ENCODE measurements around the gene HDAC4.

The HDAC4 gene

DNA sequence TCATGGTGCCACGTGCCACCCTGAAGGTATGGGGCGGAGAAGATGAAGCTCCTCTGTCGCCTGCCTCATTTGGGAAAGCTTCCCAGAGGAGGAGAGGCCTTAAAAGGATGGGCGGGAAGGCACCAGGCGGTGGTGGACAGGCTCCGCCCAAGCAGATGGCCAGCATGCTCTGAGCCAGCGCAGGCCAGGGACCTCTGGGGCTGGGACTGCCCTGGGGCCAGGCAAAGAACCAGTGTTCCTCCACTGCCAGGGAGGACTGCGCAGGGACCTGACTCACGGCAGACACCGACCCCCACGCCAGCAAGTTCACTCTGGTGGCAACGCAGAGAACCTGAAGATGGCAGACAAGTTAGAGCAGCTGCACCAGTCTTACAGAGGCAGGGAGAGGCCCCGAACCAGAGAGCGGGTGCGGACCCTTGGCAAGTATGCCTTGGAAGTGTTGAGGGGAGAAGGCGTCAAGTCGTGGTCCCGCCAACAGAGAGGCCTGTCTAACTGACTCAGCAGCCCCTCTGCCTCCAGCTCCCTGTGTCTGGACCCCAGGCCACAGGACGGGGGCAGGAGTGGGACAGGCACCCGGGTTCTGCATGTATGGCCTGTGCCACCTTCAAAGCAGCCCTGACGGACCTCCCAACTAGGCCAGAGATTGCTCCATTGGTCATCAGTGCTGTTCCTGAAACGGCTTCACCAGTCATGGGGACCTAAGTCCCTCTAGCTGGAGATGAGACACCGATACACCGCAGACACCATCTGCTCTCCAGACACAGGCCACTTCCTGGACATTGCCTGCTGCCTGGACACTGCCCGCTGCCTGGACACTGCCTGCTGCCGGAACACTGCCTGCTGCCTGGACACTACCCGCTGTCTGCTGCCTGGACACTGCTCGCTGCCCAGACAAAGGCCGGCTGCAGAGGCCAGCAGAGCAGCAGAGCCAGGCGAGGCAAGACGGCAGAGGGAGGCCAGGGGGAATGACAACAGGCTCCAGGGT, 124.7 kb downstream of the HDAC4 start:
- no peak for DNase-seq

DNA sequence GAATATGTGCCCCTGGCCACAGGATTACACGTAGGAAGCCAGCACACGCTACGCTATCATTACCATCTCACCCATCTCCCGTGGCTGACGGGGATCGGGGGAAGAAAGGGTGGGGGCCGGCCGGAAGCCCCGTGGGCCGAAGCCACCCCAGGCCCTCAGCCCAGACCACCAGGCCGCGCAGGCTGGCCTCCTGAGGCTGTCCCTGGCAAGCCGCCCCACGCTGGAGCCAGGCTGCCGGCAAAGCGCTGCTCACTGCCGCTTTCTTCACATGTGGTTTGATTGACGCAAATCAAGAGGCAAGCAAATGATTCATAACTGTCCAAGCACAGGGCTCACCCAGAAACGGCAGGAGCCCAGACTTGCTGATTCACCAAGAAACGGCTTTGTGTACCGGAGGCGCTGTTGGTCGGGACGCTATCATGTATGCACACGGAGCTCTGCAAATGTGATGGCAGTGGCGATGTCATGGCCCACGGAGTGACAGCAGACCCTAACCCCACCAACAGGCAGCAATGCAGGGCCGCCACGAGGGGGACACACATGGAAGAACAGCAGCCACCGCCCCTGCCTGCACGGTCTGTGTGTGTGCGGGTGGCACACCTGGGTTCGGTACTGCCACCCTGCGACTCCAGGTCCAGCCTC, 125.7 kb downstream of the HDAC4 start:
- DNase-seq, result peak; percentile 83

DNA sequence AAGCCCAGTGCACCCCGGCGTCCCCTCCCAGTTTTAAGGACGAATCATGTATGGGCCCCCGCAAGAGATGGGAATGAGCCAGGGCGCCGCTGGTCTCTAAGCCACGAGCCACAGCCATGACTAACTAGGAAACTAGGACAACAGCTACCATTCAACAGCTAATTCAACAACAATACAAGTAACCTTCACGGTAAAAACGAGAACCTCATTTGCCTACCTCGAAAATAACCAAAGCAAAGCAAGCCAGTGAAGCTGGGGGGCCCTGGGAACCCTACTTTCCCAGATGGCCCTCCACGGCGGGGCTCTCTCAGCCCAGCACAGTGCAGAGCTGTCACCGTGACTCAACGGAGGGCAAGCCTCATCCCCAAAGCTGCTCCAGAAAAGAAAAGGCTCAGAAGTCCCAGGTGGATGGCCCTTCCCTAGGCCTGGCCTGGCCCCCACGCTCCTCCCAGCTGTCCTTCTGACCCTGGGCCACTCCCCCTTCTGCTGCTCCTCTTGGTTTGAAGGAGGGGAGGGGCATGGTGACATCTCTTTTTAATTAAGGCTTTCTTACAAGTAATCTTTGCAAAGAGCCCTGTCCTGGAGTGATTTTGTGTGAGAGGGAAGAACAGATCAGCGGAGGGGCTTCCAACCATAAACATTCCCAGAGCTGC, 126.3 kb downstream of the HDAC4 start:
- no peak for DNase-seq

DNA sequence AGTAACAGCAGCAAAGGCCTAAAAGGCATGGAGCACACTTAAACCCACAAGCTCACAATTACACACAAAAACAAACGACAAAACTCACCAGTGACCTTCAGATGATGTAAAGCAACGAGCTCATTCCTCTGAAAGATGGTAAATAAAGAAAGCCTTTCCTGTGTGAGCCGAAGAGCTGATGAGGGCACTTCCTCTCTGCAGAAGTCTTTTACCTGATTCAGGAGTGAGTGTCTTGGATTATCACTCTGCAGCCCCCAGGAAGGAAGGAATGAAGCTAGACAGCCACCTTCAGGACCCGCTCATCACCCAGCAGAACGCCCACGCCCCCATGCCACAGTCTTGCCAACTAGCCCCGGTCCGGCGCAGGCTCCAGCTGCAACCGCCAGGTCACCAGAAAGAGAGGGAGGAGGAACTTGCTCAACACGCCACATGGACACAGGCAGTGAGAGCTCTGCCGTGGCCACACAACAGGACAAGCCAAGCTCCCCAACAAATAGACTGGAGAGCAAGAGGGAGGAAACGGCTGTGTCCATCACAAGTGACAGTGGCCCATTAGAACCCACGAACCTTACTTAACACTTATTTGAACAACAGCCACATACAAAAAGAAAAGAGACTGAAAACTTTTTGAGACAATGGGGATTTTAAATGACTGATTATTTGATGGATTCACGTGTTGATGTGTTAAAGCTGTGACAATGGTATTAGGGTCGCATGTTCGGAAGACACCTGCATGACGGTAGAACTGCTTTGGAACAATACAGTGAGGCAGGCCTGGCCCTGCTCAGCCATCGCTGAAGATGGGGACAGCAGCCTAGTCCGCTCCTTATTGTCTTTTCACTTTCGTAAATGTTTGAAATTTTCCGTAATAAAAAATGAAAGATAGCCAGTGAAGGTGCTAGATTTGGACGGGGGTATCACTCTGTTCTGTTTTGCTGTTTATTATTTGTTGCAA, 127.3 kb downstream of the HDAC4 start:
- DNase-seq, result no peak

DNA sequence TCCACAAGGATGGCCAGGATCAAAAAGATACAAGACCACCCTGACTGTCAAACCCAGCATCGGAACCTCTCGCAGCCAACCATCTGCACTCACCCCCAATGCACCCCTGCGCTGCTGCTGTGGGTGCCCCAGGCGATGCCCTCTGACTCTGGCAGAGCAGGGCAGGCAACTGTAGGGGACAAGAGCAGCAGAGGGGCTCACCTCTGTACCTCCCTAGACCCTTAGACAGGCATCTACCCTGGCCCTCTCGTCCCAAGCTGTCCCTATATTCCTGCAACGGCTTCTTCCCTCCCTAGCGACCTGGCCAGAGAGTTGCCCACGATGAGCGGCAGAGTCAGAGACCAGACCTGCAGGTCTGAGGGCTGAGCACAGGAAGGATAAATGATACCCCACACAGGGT, 128.2 kb downstream of the HDAC4 start:
- DNase-seq, result no peak

DNA sequence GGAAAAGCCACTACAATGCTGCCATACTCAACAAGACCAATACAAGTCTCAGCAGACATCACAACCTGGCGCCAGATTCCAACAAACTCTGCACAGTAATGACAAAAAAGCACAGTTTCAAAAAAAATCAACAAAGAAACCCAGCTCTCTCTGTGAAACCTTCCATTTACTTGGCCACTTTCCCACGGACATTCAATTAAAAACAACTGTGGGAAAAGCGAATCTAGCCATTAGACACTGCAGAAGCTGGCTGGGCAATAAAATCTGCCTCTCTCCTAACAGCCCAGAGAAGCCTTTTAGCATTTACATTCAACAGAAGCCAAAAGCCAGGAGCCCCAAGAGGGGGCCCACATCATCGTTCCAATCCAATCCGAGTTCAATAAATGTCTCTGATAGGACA, 128.9 kb downstream of the HDAC4 start:
- DNase-seq, result no peak

DNA sequence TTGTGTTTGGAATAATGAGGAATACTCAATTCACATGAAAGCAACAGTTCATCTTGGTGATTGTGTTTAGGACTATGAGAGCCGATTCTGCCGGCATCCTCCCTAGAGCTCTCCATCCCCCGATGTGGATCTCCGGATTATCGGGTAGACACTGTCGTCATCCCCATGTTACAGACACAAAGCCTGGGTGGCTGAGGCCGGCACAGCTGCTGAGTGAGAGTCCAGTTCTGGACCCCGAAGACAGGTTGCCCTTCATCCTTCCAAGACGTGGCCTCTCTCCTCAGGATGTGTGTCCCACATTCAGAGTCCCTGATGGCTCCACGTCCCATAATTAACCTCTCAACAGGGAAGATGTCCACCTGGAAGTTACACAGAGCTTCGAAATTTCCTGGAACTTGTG, 129.3 kb downstream of the HDAC4 start:
- DNase-seq, result no peak

DNA sequence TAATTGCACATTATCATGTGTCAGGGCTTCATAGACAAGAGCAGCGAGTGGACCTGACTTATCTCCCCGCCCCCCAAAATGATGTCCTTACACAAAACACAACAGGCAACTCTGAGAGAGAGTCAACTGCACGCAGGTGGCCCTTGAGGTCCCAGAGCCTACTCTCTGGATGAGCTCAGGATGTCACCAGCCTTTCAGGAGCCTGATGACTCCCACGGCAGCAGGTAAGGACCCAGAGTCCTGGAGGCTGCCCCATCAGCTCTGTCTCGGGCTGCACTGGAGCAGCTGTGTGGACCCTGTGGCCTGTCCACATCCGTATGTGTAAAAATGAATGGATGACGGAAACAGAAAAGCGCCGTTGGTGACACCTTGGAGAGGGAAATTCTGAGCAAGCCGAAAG, 130.9 kb downstream of the HDAC4 start:
- no peak for DNase-seq

DNA sequence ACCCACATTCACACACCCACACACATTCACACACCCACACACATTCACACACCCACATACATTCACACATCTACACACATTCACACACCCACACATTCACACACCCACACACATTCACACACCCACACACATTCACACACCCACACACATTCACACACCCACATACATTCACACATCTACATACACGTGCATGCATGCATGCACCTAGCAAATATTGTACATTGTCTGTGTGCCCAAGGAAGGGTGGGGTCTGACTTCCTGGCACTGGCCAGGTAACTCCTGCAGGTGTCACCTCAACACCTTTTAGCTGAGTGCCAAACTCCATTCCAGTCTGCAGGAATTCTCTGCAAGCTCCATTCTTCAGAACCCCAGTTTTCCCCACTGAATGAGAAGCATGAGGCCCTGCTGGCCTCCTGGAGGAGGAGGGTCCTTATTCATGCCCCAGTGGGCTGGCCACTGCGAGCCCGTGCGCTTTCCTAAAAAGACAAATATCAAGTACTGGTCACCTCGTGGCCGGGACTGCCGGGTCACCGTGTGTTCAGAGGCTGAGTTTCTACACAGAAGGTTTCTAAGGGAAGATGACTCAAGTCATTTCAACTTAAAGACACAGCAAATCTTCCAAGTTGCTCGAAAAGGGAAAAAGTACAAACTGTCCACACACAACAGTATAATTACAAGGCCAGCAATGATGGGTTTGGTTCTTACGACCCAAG, 131.5 kb downstream of the HDAC4 start:
- DNase-seq, result no peak

DNA sequence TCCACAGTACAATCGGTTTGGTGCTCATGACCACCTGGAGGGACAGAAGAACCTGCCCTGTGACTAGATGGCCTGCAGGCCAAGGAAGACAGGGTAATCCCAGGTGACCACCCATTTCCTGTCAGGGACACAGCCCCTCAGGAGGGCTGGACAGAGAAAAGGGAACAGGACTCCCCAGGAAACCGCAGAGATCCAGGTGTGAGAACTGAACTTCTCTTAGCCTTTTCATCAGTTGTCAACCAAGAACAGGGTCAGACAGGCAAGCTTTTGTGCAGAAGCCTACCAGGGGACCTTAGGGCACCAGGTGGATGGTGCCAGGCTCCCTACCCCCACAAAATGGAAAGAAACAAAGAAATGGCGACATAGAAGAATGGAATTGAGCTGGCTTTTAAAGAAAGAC, 132.3 kb downstream of the HDAC4 start:
- no peak for DNase-seq

DNA sequence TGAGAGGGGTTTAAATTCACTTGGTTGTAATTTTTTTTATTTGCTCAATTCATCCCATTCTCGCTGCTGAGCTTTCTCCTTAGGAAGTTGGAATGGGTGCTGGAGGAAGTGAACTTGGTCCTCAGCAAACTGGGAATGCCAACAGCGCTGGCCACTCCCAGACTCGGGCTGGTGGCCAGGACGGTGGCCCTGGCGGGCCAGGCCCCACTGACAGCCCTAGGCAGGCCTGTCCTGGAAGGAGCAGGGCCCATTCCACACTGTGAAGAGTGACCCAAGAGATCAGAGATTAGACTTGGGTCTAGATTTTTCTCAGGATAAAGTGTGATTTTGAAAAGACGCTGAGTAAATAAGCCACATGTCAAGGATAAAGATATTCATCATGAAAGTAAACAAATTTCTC, 132.7 kb downstream of the HDAC4 start:
- no peak for DNase-seq

DNA sequence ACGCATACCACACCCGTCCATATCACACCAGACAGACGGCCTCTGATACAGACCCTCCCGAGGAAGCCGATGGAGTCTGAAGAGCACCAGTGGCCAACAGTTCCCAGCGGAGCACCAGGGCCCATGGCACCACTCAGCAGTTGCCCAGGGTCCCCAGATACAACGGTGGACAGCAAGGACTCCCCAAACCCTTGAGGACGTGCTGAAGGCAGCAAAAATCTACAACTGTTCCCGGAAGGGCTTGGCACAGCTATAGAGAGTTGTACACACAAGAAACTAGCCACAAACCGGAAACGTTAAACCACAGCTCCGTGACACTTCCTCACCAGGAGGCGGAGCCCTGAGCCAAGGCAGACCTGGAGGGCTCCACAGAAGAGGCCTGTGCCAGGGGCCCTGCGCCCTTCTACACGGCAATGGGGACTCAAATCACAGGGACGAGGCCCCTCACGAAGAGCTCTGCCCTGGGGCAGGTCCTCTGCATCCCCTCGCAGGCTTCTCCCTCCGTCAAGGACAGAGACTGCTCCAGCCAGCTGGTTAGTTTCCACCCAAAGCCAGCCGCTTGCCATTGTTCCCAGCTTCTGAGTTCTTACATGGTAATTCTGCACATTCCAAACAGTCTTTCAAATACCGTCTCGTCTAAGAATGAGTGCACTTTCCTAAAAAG, 133.4 kb downstream of the HDAC4 start:
- DNase-seq, result peak; percentile 90

DNA sequence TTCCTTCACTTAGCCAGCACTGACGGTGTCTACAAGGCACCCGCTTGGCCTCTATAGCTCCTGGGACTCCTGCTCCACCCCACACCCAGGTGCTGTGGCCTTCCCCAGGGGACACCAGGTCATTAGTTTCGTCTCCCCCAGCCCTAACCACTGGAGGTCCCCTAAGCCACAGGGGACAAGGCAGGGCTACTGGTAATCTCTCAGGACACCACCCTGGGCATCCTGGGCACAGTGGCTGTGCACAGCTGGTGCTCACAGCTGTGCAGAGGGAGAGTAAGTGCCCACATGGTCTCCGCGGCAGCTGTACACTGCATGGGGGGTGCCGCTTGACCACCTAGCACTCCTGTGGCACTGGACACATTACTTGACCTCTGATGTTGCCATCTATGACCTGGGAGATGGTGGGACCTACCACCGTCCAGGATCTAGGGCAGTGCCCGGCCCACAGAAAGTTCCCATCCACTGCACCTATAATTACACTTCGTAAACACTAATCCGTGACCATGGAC, 134.0 kb downstream of the HDAC4 start:
- peak; percentile 67 for DNase-seq

DNA sequence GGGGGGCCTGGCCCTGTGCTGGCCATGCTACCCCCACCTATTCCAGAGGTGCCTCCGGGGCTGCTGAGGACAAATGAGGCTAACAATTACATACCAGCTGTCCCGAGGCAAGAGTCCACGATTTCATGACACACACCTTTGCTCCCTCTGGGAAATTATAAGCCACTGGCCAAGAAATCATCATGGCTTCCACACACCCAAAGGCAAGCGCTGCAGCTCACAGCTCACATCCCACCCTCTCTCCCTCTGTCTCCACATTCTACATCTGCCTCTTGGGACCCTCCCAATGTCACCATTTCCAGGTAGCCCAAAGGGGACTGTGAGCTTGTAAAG, 134.4 kb downstream of the HDAC4 start:
- no peak for DNase-seq

DNA sequence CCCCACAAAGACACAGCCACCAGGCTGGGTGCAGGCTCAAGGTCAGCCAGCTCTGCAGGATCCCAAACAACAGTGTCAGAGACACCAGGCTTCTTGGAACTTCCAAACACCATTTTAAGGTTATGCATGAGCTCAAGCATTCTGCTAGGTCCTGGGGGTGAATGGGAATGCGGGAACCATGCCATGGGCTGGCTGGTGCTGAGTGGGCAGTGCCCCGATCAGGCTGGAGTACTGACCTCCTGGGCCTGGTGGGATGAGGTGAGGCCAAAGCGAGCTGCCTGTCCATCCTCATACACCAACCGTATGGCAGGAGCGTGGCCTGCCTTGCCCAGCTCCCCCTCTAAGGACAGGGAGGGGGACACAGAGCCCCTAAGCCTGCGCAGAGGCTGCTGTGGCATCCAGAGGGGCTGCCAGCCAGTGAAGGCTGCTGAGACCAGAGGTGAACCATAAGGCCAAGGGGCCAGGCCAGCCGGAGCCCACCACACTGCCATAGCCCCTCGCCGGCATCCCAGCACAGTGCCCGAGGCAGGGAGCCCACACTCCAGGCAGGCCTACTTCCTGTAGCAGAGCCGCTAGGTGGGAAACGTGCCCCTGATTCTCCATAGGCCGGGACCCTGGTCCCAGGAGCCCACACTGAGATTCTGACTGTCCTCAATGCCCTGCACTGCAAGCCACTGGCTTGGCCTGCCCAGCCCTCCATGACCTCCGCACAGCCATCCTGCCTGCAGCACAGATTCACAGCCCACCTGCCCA, 135.0 kb downstream of the HDAC4 start:
- DNase-seq, result peak; percentile 62

DNA sequence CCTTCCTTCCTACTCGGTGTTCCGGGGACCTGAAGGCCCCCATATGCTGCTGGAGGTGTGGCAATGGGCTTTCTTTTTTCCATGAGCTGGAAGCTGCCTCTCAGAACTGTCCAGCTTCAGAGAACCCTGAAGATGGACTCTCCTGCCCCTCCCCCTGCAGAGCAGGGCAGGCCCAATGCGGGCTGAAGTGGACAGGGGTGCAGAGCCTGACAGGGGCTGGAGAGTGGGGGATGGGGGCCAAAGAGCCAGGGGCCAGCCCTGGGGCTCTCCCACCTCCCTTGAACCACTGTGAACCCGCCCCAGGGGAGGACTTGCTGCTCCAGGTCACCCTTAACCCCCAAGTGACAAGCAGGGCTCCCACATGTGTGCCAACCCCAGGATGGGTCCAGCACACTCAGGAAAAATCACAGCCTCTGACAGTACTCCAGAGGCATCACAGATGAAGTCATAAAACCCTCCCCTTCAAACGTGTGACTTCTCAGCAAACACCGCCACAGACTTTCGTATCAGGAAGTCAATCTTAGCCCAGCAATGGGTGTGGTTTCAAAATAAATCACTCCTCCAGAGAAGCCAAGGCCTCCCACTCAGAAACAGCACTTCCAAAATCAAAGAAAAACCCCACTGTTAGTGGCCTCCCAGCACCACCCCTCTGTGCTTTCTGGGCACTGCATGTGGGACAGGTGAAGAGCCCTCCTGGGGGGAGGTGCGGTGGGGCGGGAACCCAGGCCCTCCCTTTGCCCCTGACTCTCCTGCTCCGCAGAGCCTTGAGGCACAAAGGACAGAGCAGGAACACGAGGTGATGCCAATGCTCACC, 135.8 kb downstream of the HDAC4 start:
- DNase-seq, result peak; percentile 80

DNA sequence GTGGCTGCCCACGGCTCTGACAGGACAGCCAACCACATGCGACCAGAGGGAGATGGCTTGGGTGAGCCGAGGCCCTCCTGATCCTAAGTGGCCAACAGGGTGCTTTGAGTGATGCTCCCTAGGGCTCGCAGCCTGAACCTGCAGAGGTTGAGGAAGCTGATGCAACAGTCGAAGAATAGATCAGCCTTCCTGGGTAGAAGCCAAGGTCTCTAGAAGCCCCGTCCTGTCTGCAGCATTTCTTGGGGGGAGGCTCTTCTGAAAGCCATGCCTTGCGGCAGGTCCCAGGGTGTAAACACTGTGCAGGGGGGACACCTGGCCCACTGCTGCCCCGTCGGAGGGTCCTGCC, 136.4 kb downstream of the HDAC4 start:
- DNase-seq, result peak; percentile 67

DNA sequence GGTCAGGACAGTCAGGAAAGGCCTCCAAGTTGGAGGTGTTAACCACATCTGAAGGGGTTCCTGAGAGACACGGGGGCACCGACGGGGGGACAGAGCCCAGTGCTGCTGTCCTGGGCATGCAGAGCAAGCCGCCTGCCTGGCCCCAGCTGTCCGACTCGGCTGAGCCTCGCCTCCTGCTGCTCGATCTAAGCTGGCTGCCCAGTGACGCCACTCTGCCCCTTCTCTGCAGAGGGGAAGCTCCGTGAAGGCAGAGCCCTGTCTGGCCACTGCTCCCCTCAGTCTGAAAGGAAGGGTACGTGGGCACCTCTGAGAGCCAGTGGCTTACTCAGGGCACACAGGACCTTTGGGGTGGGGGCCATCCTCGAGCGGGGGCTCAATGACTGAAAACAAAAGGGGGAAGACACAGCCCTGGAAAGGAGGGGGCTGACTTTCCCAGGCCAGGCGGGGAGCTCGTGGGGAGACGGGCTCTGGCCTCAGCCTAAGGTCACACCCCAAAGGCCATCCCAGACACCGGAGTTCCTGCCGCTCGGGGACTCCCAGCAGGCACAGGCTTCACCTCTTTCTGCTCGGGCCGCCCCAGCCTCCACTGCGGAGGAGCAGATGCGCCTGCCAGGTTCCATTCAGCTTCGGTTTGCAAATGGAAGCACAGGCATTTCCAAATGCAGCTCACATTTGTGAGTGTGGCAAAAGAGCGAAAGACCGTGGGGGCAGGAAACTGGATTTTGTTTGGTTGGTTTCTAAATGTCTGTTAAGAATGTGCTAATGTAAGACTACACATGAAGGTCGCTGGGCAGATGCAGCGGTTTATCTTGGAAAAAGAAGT, 136.9 kb downstream of the HDAC4 start:
- peak; percentile 56 for DNase-seq

DNA sequence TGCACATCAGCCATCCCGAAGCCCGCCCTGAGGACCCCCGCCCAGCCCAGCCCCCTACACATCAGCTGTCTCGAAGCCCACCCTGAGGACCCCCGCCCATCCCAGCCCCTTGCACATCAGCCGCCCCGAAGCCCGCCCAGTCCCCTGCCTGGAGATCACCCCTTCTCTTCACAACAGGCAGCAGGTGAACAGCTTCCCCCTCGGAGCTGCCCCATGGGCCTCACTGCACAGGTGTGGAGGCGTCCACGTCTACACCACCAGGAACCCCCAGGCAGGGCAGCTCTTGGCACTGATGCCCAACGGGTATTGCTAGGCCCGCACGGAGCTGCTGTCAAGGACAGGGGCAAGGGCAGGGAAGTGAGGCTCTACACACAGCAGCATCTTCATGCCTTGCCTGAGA, 137.6 kb downstream of the HDAC4 start:
- DNase-seq, result peak; percentile 58
